GM15510 (cell line): ENCODE data around the gene SOX6.

Source experiments
- POLR2A ChIP-seq: IDR thresholded peaks from 3 replicates; pipeline ENCODE4 v1.6.1; 2011; ENCODE audit warnings: borderline replicate concordance; ENCODE audit not compliant: insufficient read length; ENCODE audit errors: extremely low read depth

The SOX6 gene

GRCh38 chr11:16310943-16311342 is 45.4 kb downstream of the SOX6 start:
- TF ChIP-seq POLR2A: no peak

GRCh38 chr11:16309226-16309625 is 47.1 kb downstream of the SOX6 start:
- no peak for TF ChIP-seq POLR2A

DNA sequence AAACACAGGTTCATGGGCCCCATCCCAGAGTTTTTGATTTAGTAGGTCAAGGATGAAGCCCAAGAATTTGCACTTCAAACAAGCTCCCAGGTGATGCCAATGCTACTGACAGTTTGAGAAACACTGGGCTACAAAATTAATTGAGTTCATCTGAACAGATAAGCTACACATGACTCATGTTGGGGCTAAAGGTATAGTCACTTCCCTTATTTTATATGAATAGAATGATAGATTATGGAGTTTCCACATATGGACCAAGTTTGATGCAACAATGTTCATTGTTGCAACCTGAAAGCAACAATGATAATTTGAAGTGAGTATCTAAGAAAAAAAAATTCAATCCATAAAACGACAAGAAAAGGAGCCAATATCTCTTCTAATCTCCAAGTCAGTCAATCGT is 54.9 kb downstream of the SOX6 start:
- no peak for TF ChIP-seq POLR2A

DNA sequence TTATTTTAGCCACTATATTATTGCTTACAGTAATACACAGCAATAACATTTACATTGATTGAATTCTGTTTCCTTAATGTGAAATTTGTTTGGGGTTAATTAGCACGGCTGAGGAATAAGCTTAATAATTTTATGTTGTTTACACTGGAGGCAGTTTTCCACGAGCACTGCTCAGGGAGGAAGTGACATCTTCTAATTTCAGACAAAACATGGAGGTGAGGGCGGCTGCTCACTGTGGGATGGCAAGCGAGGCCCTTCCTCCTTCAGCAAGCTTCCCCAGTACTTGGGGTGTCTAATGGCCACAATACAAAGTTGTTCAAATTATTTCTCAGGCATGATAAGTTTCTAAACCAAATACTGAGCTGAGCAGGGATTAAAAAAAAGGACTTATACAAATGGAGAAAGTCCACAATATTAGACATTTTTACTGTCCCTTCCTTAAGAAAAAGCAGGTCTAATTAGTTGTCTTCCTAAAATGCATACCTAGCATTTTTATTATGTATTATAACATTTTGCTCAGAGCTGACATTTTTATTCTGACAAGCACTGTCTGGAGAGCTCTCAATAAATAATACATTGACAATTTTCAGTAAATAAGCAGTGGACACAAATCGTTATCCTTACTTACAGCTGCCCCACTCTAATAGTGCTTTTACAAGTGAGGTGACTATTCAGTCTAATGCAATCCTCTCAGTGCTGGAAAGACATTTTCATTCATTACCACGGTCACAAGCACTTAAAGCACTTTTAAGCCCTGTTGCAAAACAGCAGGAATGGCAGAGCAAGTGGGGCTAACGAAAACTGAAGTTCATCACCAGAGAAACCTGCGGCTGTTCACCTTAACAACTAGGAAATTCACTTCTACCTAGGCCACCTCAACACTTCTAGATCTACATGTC is 56.2 kb downstream of the SOX6 start:
- TF ChIP-seq POLR2A: no peak

GRCh38 chr11:16299390-16299789 is 57.0 kb downstream of the SOX6 start:
- TF ChIP-seq POLR2A: no peak

GRCh38 chr11:16297332-16297731 is 59.0 kb downstream of the SOX6 start:
- no peak for TF ChIP-seq POLR2A

GRCh38 chr11:16296273-16296672 is 60.1 kb downstream of the SOX6 start:
- TF ChIP-seq POLR2A: no peak

DNA sequence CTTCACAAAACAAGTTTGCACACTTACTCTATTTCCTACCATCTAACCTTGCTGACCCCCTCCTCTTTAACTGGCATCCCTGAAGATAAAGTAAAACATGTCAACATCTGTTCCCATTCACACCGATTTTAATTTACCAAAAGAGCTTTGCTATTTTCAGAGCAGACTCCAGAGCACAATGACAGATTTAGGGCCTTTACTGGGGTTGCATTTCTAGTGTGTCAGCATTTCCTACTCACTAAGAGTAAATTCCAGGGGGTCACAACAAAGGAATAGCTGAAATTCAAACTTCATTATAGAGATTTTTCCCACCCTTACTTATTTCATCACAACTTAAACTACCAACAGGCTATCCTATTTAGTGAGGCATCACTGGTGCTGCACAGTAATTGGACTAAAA is 60.8 kb downstream of the SOX6 start:
- no peak for TF ChIP-seq POLR2A

DNA sequence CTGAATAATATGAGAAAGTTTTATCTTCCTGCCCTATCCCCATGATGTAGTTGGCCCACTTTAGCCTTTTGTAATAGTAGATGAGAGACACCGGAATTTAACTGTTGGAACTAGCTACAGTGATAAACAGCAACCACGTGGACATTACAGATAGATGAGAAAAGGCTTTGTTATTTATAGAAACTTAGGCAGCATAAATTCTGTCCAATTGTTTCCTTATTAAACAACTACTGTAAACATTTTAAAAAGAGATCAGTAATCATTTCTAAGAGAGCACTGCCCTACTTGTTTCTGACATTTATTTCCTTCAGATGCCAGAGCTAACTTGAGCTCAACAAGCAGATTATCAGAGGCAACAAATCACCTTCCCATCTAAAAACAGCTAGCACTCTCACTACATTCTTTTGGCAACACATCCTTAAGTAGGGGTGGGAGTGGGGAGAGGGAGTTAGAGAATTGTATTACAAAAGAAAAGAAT is 63.1 kb downstream of the SOX6 start:
- TF ChIP-seq POLR2A: no peak

DNA sequence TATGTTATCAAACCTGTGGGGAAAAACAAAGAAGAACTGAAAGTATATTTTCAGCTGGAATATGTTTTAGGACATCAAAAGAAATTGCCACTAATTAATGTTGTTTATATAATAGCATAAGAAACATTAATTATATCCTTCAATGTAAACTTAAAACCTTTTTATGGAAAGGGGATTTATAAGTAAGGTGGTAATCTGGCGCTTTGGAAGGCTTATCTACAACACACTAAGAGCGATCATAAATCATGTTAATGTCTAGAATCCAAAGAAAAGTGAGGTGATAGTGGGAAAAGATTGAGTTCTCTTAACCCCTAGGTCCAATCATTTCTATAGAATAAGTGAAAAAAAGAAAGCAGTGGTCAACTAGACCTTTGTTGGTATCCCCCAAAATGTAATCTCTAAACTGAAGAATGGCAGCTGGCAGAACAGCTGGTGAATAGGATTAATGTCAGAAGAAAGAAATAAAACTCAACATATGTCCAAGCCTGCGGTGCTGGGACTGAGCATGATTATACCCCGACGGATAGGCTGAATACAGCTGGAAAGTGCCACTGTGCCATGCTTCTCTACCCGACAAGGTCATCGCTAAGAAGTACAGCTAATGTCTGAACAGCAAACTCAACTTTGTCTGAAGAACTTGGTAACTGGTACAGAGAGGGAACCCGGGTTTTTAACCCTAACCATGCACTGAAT is 64.0 kb downstream of the SOX6 start:
- no peak for TF ChIP-seq POLR2A

GRCh38 chr11:16291729-16292128 is 64.6 kb downstream of the SOX6 start:
- no peak for TF ChIP-seq POLR2A

- TF ChIP-seq POLR2A: no peak
These were observed 66.8 kb downstream of the SOX6 start for GRCh38 chr11:16289541-16289940.

- TF ChIP-seq POLR2A: no peak
These were observed 68.6 kb downstream of the SOX6 start for GRCh38 chr11:16287630-16288280.

- no peak for TF ChIP-seq POLR2A
These were observed 70.3 kb downstream of the SOX6 start for GRCh38 chr11:16286095-16286494.

GRCh38 chr11:16280256-16280682 is 76.1 kb downstream of the SOX6 start:
- TF ChIP-seq POLR2A: no peak
